H1 (cell line): ENCODE data around the gene ALK. TPM values are rescaled to one million over a fixed set of nuclear protein-coding genes. Genes with fewer than 3 reads are reported as not detected.

Experiments
- CHD7 ChIP-seq: fragments of 300-600 bp; sonication (generic); IDR thresholded peaks from 2 replicates; pipeline ENCODE4 v1.7.1; 2012; ENCODE audit warnings: low read length, moderate library complexity, mild to moderate bottlenecking, inconsistent platforms; ENCODE audit not compliant: insufficient replicate concordance
- GABPA ChIP-seq: IDR thresholded peaks from 2 replicates; pipeline ENCODE4 v1.6.1; 2011; ENCODE audit warnings: mild to moderate bottlenecking, low read length, moderate library complexity, borderline replicate concordance; ENCODE audit not compliant: insufficient read depth
- SIRT6 ChIP-seq: IDR thresholded peaks from one replicate; pipeline ENCODE4 v1.7.1; 2012; ENCODE audit warnings: low read length, inconsistent platforms
- SIX5 ChIP-seq: IDR thresholded peaks from 2 replicates; pipeline ENCODE4 v1.6.1; 2011; ENCODE audit warnings: mild to moderate bottlenecking, low read depth, low read length
- TBP ChIP-seq: IDR thresholded peaks from 2 replicates; pipeline ENCODE4 v1.6.1; 2011; ENCODE audit warnings: low read depth, low read length, improper control_type of control experiment
- polyA plus RNA-seq, 7 experiments: library from polyadenylated mRNA; depleted of rRNA in 3 of 7; stranded (reverse) in 5 of 7; unstranded in 2 of 7; fragments of >200 nt in 5 of 7; fragments of 200-250 nt in 2 of 7; gene quantifications; 1 replicate in 5 of 7; 2 replicates in 1 of 7; 4 replicates in 1 of 7; pipeline versions ENCODE4 v1.2.1 to v1.2.3, GENCODE V29; 2011 to 2013; ENCODE audit warnings: missing spikeins in 2 of 7, mixed read lengths in 2 of 7
- total RNA-seq: library from RNA; stranded (reverse); fragmentation: NEBNext Ultra II Directional; extraction: Animal tissue kit (Norgen Biotek cat#: 25700); gene quantifications from 2 replicates; pipeline ENCODE4 v1.2.1, GENCODE V29; 2021

Gene ALK
- total and polyA plus RNA-seq, 2 of the 8 experiments (the other 6 are each of a cell fraction or from before 2014, with no cell fraction given), result 0.02 to 0.09 TPM

- TF ChIP-seq CHD7 (no peak), GABPA (no peak), TBP (no peak), SIX5 (no peak), SIRT6 (no peak)
These were observed 26.4 kb downstream of the ALK start (continued) for GRCh38 chr2:29894822-29895614.
